Neuronal stem cell (in vitro differentiated cells): ENCODE results near the gene HDAC4.

ENCODE experiments used
- DNase-seq: peaks from one replicate; pipeline ENCODE4 v3.0.0-alpha.2; 2013; ENCODE audit warnings: low spot score
- H2AFZ ChIP-seq: one replicate; pipeline ENCODE4 v1.6.1; 2013; ENCODE audit warnings: mild to moderate bottlenecking, low read length, inconsistent platforms
- H2AK5ac ChIP-seq: 2 replicates; pipeline ENCODE4 v1.6.1; 2013; ENCODE audit warnings: low read depth, mild to moderate bottlenecking, inconsistent platforms, low read length, moderate library complexity, mixed read lengths
- H2BK120ac ChIP-seq: 2 replicates; pipeline ENCODE4 v1.6.1; 2013; ENCODE audit warnings: low read depth, mild to moderate bottlenecking, inconsistent platforms, low read length, moderate library complexity, mixed read lengths
- H2BK12ac ChIP-seq: one replicate; pipeline ENCODE4 v1.6.1; 2013; ENCODE audit warnings: low read length, inconsistent platforms
- H2BK15ac ChIP-seq: 2 replicates; pipeline ENCODE4 v1.6.1; 2013; ENCODE audit warnings: mild to moderate bottlenecking, low read length, inconsistent platforms, mixed read lengths
- H2BK5ac ChIP-seq: one replicate; pipeline ENCODE4 v1.6.1; 2013; ENCODE audit warnings: inconsistent platforms, mild to moderate bottlenecking, low read length, moderate library complexity
- H3K14ac ChIP-seq: one replicate; pipeline ENCODE4 v1.6.1; 2013; ENCODE audit warnings: low read length, inconsistent platforms
- H3K18ac ChIP-seq: 2 replicates; pipeline ENCODE4 v1.6.1; 2013; ENCODE audit warnings: low read length, inconsistent platforms
- H3K23ac ChIP-seq: 2 replicates; pipeline ENCODE4 v1.6.1; 2013; ENCODE audit warnings: low read depth, mild to moderate bottlenecking, mixed read lengths, low read length, inconsistent platforms; ENCODE audit not compliant: poor library complexity
- H3K27ac ChIP-seq: replicated peaks from 3 replicates; pipeline ENCODE4 v1.5.1; 2013; ENCODE audit warnings: low read length, inconsistent platforms
- H3K27me3 ChIP-seq, 3 experiments: 2 replicates each; pipeline ENCODE4 v1.6.1; 2013; ENCODE audit warnings: low read length in 3 of 3, mild to moderate bottlenecking in 2 of 3, inconsistent platforms in 1 of 3, low read depth in 1 of 3, mixed read lengths in 1 of 3, moderate library complexity in 1 of 3; ENCODE audit not compliant: control insufficient read depth in 3 of 3, insufficient read depth in 3 of 3
- H3K36me3 ChIP-seq, 2 donors: replicated peaks in 1 of 2; 2 replicates each; pipeline ENCODE4 v1.6.1; 2013; ENCODE audit warnings: low read length in 2 of 2; ENCODE audit not compliant: control insufficient read depth in 2 of 2, insufficient read depth in 2 of 2
- H3K4ac ChIP-seq: 2 replicates; pipeline ENCODE4 v1.6.1; 2013; ENCODE audit warnings: inconsistent platforms, mild to moderate bottlenecking, low read length, moderate library complexity
- H3K4me1 ChIP-seq, 2 donors: 1 replicate in 1 of 2; 2 replicates in 1 of 2; pipeline ENCODE4 v1.6.1; 2013; ENCODE audit warnings: low read length in 2 of 2, low read depth in 1 of 2; ENCODE audit not compliant: control insufficient read depth in 2 of 2, insufficient read depth in 1 of 2
- H3K4me2 ChIP-seq: one replicate; pipeline ENCODE4 v1.6.1; 2013; ENCODE audit warnings: mild to moderate bottlenecking, low read length, inconsistent platforms; ENCODE audit not compliant: insufficient read depth, poor library complexity, severe bottlenecking
- H3K4me3 ChIP-seq, 2 donors: 2 replicates each; pipeline ENCODE4 v1.5.1; 2013; ENCODE audit warnings: low read length in 2 of 2, mild to moderate bottlenecking in 2 of 2, inconsistent platforms in 1 of 2, moderate library complexity in 1 of 2
- H3K79me1 ChIP-seq: one replicate; pipeline ENCODE4 v1.6.1; 2013; ENCODE audit warnings: low read depth, mild to moderate bottlenecking, inconsistent platforms, low read length, moderate library complexity
- H3K9ac ChIP-seq: one replicate; pipeline ENCODE4 v1.6.1; 2013; ENCODE audit warnings: mild to moderate bottlenecking, low read depth, low read length, inconsistent platforms; ENCODE audit not compliant: poor library complexity
- H3K9me3 ChIP-seq, 2 donors: replicated peaks in 1 of 2; 2 replicates each; pipeline versions ENCODE3 to v1.6.1; 2013; ENCODE audit warnings: low read length in 2 of 2, mild to moderate bottlenecking in 2 of 2, inconsistent platforms in 1 of 2, low read depth in 1 of 2, mixed read lengths in 1 of 2, moderate library complexity in 1 of 2; ENCODE audit not compliant: control insufficient read depth in 2 of 2, insufficient read depth in 1 of 2
- H4K8ac ChIP-seq: one replicate; pipeline ENCODE4 v1.6.1; 2013; ENCODE audit warnings: low read depth, mild to moderate bottlenecking, inconsistent platforms, low read length, moderate library complexity
- H4K91ac ChIP-seq: one replicate; pipeline ENCODE4 v1.6.1; 2013; ENCODE audit warnings: low read length, low read depth, mild to moderate bottlenecking, inconsistent platforms; ENCODE audit not compliant: poor library complexity
- WGBS, 2 donors: extraction: QIAGEN DNeasy Blood & Tissue Kit; methylation state at CpG; one replicate each; pipeline ENCODE4 v1.1.7; 2013; ENCODE audit warnings: missing lambda C conversion rate in 2 of 2, mixed read lengths in 1 of 2; ENCODE audit not compliant: insufficient read length in 2 of 2, insufficient replicate concordance in 1 of 2; ENCODE audit errors: extremely low coverage in 2 of 2; 5-methylcytosine and 5-hydroxymethylcytosine counted together

Gene HDAC4

DNA sequence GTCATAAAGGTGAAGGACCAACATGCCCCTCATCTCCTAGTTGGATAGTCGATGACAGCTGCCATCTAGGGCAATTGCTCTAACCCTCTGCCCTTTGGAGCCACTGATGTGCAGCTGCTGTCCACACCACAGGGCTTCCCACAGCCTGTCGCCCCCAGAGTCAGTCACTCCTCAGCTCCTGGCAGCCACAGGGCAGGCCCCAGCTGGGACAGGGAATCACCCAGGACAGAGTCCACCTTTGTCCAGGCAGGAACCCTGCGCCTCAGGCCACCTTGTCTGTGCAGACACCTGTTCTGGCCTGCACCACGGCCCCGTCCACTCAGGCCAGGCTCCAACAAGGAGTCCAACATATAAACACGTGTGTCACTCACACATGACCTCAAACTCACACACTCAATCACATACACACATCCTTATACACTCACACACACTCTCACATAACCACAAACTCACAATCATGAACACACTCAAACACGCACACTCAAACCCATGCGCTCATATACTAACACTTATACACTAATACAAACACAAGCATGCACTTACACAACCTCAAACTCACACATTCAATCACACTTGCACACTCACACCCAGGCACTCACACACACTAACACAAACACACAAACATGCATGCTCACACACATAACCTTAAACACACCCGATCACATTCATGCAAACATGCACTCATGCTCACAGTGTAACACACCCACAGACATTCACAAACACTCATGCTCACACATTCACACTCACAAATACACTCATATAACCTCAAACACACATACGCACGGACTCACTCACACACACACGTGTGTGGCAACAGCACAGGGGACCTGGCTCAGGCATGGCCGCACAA, 29.7 kb downstream of the HDAC4 start:
- Histone ChIP-seq H4K91ac (no peak overlapping the region), H3K27me3 (no peaks in the 10 kb centered on the region), H3K4me1 (peaks cover 0 to under 1% of the 10 kb centered on the region in 2 donors), H3K23ac (no peak overlapping the region), H3K9ac (peak overlapping the region; percentile 78), H2AK5ac (no peak overlapping the region), H3K79me1 (peaks cover 23% of the 10 kb centered on the region), H3K9me3 (peaks cover 0 to 3% of the 10 kb centered on the region in 2 donors), H3K14ac (no peak overlapping the region), H3K18ac (no peak overlapping the region), H3K4ac (no peak overlapping the region), H4K8ac (peak overlapping the region; percentile 19), H3K4me2 (no peak overlapping the region), H2BK120ac (no peak overlapping the region), H2AFZ (no peak overlapping the region), H3K27ac (no peak overlapping the region), H2BK15ac (no peak overlapping the region), H2BK12ac (no peak overlapping the region), H2BK5ac (no peak overlapping the region), H3K36me3 (peaks cover 6 to 47% of the 10 kb centered on the region in 2 donors), H3K4me3 (no peak overlapping the region)
- 100% methylated on average over 2 to 4 of the region's 13 CpGs for WGBS, 2 donors
- no peak for DNase-seq

DNA sequence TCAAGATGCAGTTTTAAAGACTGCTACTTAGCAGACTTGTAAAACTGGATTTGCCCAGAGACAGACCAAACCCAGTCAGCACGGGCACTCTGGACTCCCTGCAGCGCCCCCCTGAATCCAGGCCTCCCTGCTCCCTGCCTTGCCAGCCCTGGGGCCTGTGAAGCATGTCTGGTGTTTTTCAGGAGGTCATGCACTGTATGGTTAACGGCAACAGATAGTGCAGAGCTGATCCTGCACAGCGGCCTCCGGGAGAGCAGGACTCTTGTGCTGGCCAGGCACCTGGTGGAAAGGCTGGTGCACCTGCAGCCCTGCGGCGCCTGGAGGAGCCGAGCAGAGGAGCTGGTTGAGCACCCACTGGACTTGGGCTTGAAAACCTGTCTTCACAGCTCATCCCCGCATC, 30.4 kb downstream of the HDAC4 start:
- WGBS, 2 donors: no CpG with 5 or more reads among the region's 9 CpGs

DNA sequence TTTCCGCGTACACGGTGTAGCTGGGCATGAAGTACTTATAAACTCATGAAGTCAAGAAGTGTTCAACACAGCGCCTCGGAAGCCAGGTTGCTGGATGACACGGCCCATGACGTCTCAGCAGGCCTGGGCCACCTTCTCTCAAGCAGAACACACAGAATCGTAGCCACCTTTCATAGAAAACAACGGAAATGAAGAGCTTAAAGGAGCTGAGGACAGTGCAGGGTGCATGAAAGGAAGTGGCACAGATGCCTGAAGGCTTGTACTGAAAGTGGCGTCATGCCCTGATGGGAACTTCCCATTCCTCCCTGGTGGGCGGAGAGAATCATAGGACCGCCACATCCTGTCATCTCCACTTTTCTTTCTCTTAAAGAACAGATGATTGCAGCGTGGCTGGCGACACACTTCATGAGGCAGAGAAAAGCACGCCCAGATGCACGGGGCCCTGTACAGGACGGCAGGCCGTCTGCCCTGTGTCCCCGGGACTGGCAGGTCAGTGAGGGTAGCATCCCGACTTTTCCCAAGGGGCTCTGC, 31.1 kb downstream of the HDAC4 start:
- no peak overlapping the region for H3K14ac ChIP-seq
- no peak overlapping the region for H4K8ac ChIP-seq
- H4K91ac ChIP-seq: peak overlapping the region; percentile 46
- no peak overlapping the region for H2BK120ac ChIP-seq
- H2BK15ac ChIP-seq: no peak overlapping the region
- no peak overlapping the region for H2BK12ac ChIP-seq
- no peak overlapping the region for H2AK5ac ChIP-seq
- no CpG with 5 or more reads among the region's 20 CpGs for WGBS, 2 donors
- no peak overlapping the region for H3K4me2 ChIP-seq
- no peak overlapping the region for H3K18ac ChIP-seq
- no peak overlapping the region for H3K27ac ChIP-seq
- H3K23ac ChIP-seq: no peak overlapping the region
- H2BK5ac ChIP-seq: no peak overlapping the region
- no peak for DNase-seq
- no peak overlapping the region for H3K4me3 ChIP-seq
- no peak overlapping the region for H2AFZ ChIP-seq
- H3K79me1 ChIP-seq: peaks cover 24% of the 10 kb centered on the region
- no peaks in the 10 kb centered on the region for H3K27me3 ChIP-seq
- H3K4me1 ChIP-seq: peaks cover 0 to 4% of the 10 kb centered on the region in 2 donors
- no peak overlapping the region for H3K4ac ChIP-seq
- H3K9ac ChIP-seq: no peak overlapping the region
- peaks cover 7 to 36% of the 10 kb centered on the region in 2 donors for H3K36me3 ChIP-seq
- peaks cover 0 to 5% of the 10 kb centered on the region in 2 donors for H3K9me3 ChIP-seq

More for the DNA sequence above, 30.4 kb downstream of the HDAC4 start:
- DNase-seq: no peak
- Histone ChIP-seq H2AFZ (no peak overlapping the region), H3K79me1 (peaks cover 28% of the 10 kb centered on the region), H2BK5ac (no peak overlapping the region), H2AK5ac (no peak overlapping the region), H3K14ac (no peak overlapping the region), H3K4me3 (no peak overlapping the region), H3K23ac (no peak overlapping the region), H3K27me3 (no peaks in the 10 kb centered on the region), H3K27ac (no peak overlapping the region), H3K9ac (peak overlapping the region; percentile 66), H4K8ac (no peak overlapping the region), H2BK120ac (no peak overlapping the region), H2BK12ac (no peak overlapping the region), H3K4ac (no peak overlapping the region), H3K36me3 (peaks cover 8 to 42% of the 10 kb centered on the region in 2 donors), H3K9me3 (peaks cover 0 to 7% of the 10 kb centered on the region in 2 donors), H2BK15ac (no peak overlapping the region), H3K4me1 (peaks cover 0 to 4% of the 10 kb centered on the region in 2 donors), H4K91ac (no peak overlapping the region), H3K4me2 (no peak overlapping the region), H3K18ac (no peak overlapping the region)

DNA sequence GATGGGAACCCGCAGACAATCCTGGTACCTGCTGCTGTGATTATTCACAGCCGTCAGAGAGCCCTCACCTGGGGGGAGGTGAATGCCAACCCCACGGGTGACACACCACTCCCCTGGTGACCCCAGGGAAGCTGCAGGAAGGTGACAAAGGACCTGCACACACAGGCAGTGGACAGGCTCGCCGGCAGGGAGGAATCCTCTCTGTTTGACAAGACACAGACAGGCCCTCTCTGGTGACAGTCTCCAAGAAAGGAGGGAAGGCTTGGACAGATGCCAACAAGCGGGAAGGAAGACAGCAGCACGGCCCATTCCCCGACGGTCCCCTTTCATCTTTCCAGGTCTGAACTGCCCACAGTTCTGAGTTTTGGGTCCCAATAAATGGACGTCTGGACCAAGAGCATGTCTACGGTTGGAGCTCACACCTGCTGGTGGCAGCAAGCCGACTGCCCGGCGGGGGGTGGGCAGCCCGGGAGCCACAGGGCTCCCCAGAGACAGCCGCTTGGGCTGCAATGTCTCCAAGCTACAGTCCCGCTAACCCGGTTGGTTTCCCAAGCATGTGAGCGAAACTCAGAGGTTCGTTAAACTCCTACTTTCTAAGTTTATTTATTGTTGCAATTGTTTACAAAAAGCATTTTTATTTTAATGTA, 31.8 kb downstream of the HDAC4 start:
- no peak overlapping the region for H2AFZ ChIP-seq
- no peak overlapping the region for H2BK5ac ChIP-seq
- no peak overlapping the region for H3K23ac ChIP-seq
- H4K8ac ChIP-seq: no peak overlapping the region
- no peak overlapping the region for H3K4me2 ChIP-seq
- no peak overlapping the region for H3K9ac ChIP-seq
- H3K9me3 ChIP-seq: peaks cover 0 to 4% of the 10 kb centered on the region in 2 donors
- no peaks in the 10 kb centered on the region for H3K27me3 ChIP-seq
- no peak overlapping the region for H2BK120ac ChIP-seq
- no peak overlapping the region for H3K27ac ChIP-seq
- H2BK12ac ChIP-seq: no peak overlapping the region
- no peak overlapping the region for H4K91ac ChIP-seq
- H3K79me1 ChIP-seq: peaks cover 24% of the 10 kb centered on the region
- peaks cover 0 to 4% of the 10 kb centered on the region in 2 donors for H3K4me1 ChIP-seq
- WGBS, 2 donors: no CpG with 5 or more reads among the region's 20 CpGs
- H3K4ac ChIP-seq: no peak overlapping the region
- no peak overlapping the region for H2BK15ac ChIP-seq
- no peak for DNase-seq
- no peak overlapping the region for H3K18ac ChIP-seq
- no peak overlapping the region for H3K4me3 ChIP-seq
- no peak overlapping the region for H2AK5ac ChIP-seq
- no peak overlapping the region for H3K14ac ChIP-seq
- peaks cover 7 to 36% of the 10 kb centered on the region in 2 donors for H3K36me3 ChIP-seq
